BJ (cell line): ENCODE measurements around the gene RAB11FIP4. TPM values are rescaled to one million over a fixed set of nuclear protein-coding genes. Genes with fewer than 3 reads are reported as not detected.

Experiments used
- CTCF ChIA-PET: fragments of 350-600 bp; formaldehyde crosslinking; extraction: SDS; loops from one replicate; lab custom pipeline; 2021; ENCODE audit warnings: antibody characterized with exemption, inconsistent platforms; lab: Yijun Ruan, JAX
- POLR2A ChIA-PET: fragments of 300-600 bp; sonication (Branson Sonifier 250); formaldehyde crosslinking; extraction: SDS; loops from one replicate; lab custom pipeline; 2021; ENCODE audit warnings: antibody characterized with exemption; lab: Charles Lee
- DNase-seq: peaks from one replicate; pipeline ENCODE4 v3.0.0-alpha.2; 2011; ENCODE audit warnings: low read depth
- H3K27me3 ChIP-seq: 2 replicates; pipeline ENCODE4 v1.6.0; 2011; ENCODE audit warnings: low read length; ENCODE audit not compliant: control insufficient read depth, insufficient read depth
- H3K36me3 ChIP-seq: 2 replicates; pipeline ENCODE4 v1.5.1; 2011; ENCODE audit warnings: low read length; ENCODE audit not compliant: control insufficient read depth, insufficient read depth
- H3K4me3 ChIP-seq: 2 replicates; pipeline ENCODE4 v1.5.1; 2011; ENCODE audit warnings: low read depth, mild to moderate bottlenecking, control low read depth, low read length
- CTCF ChIP-seq: IDR thresholded peaks from 2 replicates; pipeline ENCODE4 v1.5.1; 2011; ENCODE audit warnings: low read depth, mild to moderate bottlenecking, control low read depth, inconsistent platforms, low read length, moderate library complexity; ENCODE audit not compliant: insufficient read depth
- polyA plus RNA-seq: library from polyadenylated mRNA; depleted of rRNA; stranded (reverse); fragments of >200 nt; gene quantifications from 2 replicates; pipeline ENCODE4 v1.2.3, GENCODE V29; 2011

RAB11FIP4 gene
- polyA plus RNA-seq, 1 experiment, result 0.15 TPM

GRCh38 chr17:31394544-31394943, 3.1 kb downstream of the RAB11FIP4 start:
- ChIA-PET CTCF (no interaction called here), POLR2A (no interaction called here)
- peak; percentile 4 for DNase-seq
- Histone ChIP-seq H3K4me3 (no peak overlapping the region), H3K27me3 (peaks cover 19% of the 10 kb centered on the region), H3K36me3 (no peaks in the 10 kb centered on the region)
- TF ChIP-seq CTCF, result no peak

- Histone ChIP-seq H3K36me3 (no peaks in the 10 kb centered on the region), H3K4me3 (no peak overlapping the region), H3K27me3 (peaks cover 10% of the 10 kb centered on the region)
- no peak for DNase-seq
- CTCF ChIA-PET, result interaction anchor here (0.6 to 0.8 kb wide), 2 partner anchors 8 to 502 kb away, joined by 3 to 5 read pairs; no protein-coding TSS in a partner anchor
- TF ChIP-seq CTCF, result no peak
- POLR2A ChIA-PET, result no interaction called here
Measured at GRCh38 chr17:31397256-31397939, 5.9 kb downstream of the RAB11FIP4 start.

- Histone ChIP-seq H3K4me3 (no peak overlapping the region), H3K27me3 (peaks cover 3% of the 10 kb centered on the region; the same call in 1 of the 2 replicates), H3K36me3 (no peaks in the 10 kb centered on the region)
- no peak for DNase-seq
- POLR2A ChIA-PET, result no interaction called here
- TF ChIP-seq CTCF, result no peak
- CTCF ChIA-PET, result interaction anchor here (0.7 kb wide), 1 partner anchor 135 kb away, joined by 3 read pairs; no protein-coding TSS in a partner anchor
Measured at GRCh38 chr17:31398381-31399311, 7.2 kb downstream of the RAB11FIP4 start.

GRCh38 chr17:31400481-31400950, 9.0 kb downstream of the RAB11FIP4 start:
- ChIA-PET CTCF (interaction anchor here (1.4 kb wide), 1 partner anchor 11 kb away, joined by 4 read pairs; no protein-coding TSS in a partner anchor), POLR2A (no interaction called here)
- DNase-seq, result no peak
- H3K36me3 ChIP-seq, result no peaks in the 10 kb centered on the region
- peaks cover 5% of the 10 kb centered on the region for H3K27me3 ChIP-seq
- H3K4me3 ChIP-seq, result no peak overlapping the region
- TF ChIP-seq CTCF, result no peak
